WTC11 (cell line): ENCODE measurements around the gene SPATA2L. TPM values are rescaled to one million over a fixed set of nuclear protein-coding genes. Genes with fewer than 3 reads are reported as not detected.

Source experiments
- ATAC-seq: fragments of 200-7000 bp; cut with Tn5 transposase; 2 replicates; pipeline ENCODE4 v1.10.0; 2021; ENCODE audit warnings: mild to moderate bottlenecking, moderate library complexity
- CTCF ChIA-PET: fragments of 300-600 bp; sonication (Branson Sonifier 250); formaldehyde crosslinking; loops from one replicate; lab custom pipeline; 2021; ENCODE audit warnings: antibody characterized with exemption; lab: Charles Lee
- POLR2A ChIA-PET: fragments of 350-600 bp; sonication (Branson Sonifier 250); formaldehyde crosslinking; loops from one replicate; lab custom pipeline; 2021; ENCODE audit warnings: antibody characterized with exemption; lab: Charles Lee
- DNase-seq: peaks from one replicate; pipeline ENCODE4 v3.0.0; 2021; ENCODE audit warnings: low spot score
- H3K27ac Mint-ChIP-seq: 2 replicates; pipeline ENCODE4 v1.8.0; 2021; ENCODE audit warnings: mixed read lengths
- H3K27me3 Mint-ChIP-seq: 2 replicates; pipeline ENCODE4 v1.8.0; 2021; ENCODE audit warnings: low read depth, mild to moderate bottlenecking, moderate library complexity, mixed read lengths
- H3K36me3 Mint-ChIP-seq: 2 replicates; pipeline ENCODE4 v1.8.0; 2021; ENCODE audit warnings: mixed read lengths
- H3K4me1 Mint-ChIP-seq: 2 replicates; pipeline ENCODE4 v1.8.0; 2022; ENCODE audit warnings: mixed read lengths
- H3K4me3 Mint-ChIP-seq: 2 replicates; pipeline ENCODE4 v1.8.0; 2021; ENCODE audit warnings: mild to moderate bottlenecking, moderate library complexity, mixed read lengths
- H3K9me3 Mint-ChIP-seq: 2 replicates; pipeline ENCODE4 v1.8.0; 2021; ENCODE audit warnings: mixed read lengths
- CBFB ChIP-seq: sonication (generic); formaldehyde crosslinking; IDR thresholded peaks from 2 replicates; pipeline ENCODE4 v1.8.1; 2022; ENCODE audit warnings: mild to moderate bottlenecking, low read depth, missing genetic modification reagents
- FOXK1 ChIP-seq: sonication (generic); formaldehyde crosslinking; IDR thresholded peaks from 2 replicates; pipeline ENCODE4 v1.8.0; 2022; ENCODE audit warnings: mild to moderate bottlenecking, moderate library complexity, missing genetic modification reagents
- GTF2I ChIP-seq: fragments of 250-450 bp; sonication (Bioruptor Pico); conservative IDR thresholded peaks from 2 replicates; pipeline ENCODE4 v1.4.0; 2021; ENCODE audit warnings: mild to moderate bottlenecking
- JAZF1 ChIP-seq: fragments of 250-450 bp; sonication (Bioruptor Pico); IDR thresholded peaks from 2 replicates; pipeline ENCODE4 v1.9.0; 2021; ENCODE audit warnings: moderate library complexity, mild to moderate bottlenecking, inconsistent platforms
- JUN ChIP-seq: sonication (generic); formaldehyde crosslinking; IDR thresholded peaks from 2 replicates; pipeline ENCODE4 v1.8.0; 2023; ENCODE audit warnings: mild to moderate bottlenecking, missing genetic modification reagents
- NR1H2 ChIP-seq: sonication (generic); formaldehyde crosslinking; IDR thresholded peaks from 2 replicates; pipeline ENCODE4 v1.9.0; 2021; ENCODE audit warnings: mild to moderate bottlenecking, moderate library complexity, missing genetic modification reagents
- RELA ChIP-seq: sonication (generic); formaldehyde crosslinking; IDR thresholded peaks from 2 replicates; pipeline ENCODE4 v1.8.1; 2022; ENCODE audit warnings: missing genetic modification reagents, mild to moderate bottlenecking, borderline replicate concordance
- ZBTB21 ChIP-seq: sonication (generic); formaldehyde crosslinking; IDR thresholded peaks from 2 replicates; pipeline ENCODE4 v1.8.1; 2023; ENCODE audit warnings: mild to moderate bottlenecking, missing genetic modification reagents, borderline replicate concordance
- ZNF138 ChIP-seq: sonication (generic); formaldehyde crosslinking; conservative IDR thresholded peaks from 2 replicates; pipeline ENCODE4 v1.8.1; 2022; ENCODE audit warnings: mild to moderate bottlenecking, moderate library complexity, missing genetic modification reagents
- ZNF219 ChIP-seq: sonication (generic); formaldehyde crosslinking; IDR thresholded peaks from 2 replicates; pipeline ENCODE4 v1.8.0; 2023; ENCODE audit warnings: missing genetic modification reagents, mild to moderate bottlenecking, borderline replicate concordance
- total RNA-seq: library from RNA; stranded (reverse); gene quantifications from 3 replicates; pipeline ENCODE4 v1.2.3, GENCODE V29; 2021
- TF ChIP-seq, protein P1 (sequence below): fragments of 250-450 bp; sonication (Bioruptor Pico); conservative IDR thresholded peaks from 2 replicates; pipeline ENCODE4 v1.9.0; 2021; ENCODE audit warnings: mild to moderate bottlenecking
- TF ChIP-seq, protein P2 (sequence below): sonication (generic); formaldehyde crosslinking; IDR thresholded peaks from 2 replicates; pipeline ENCODE4 v1.8.0; 2022; ENCODE audit warnings: missing genetic modification reagents
- TF ChIP-seq, protein P3 (sequence below): sonication (generic); formaldehyde crosslinking; IDR thresholded peaks from 2 replicates; pipeline ENCODE4 v1.8.0; 2022; ENCODE audit warnings: mild to moderate bottlenecking, missing genetic modification reagents
- TF ChIP-seq, protein P4 (sequence below): sonication (generic); formaldehyde crosslinking; conservative IDR thresholded peaks from 2 replicates; pipeline ENCODE4 v1.8.1; 2022; ENCODE audit warnings: mild to moderate bottlenecking, missing genetic modification reagents
- TF ChIP-seq, protein P5 (sequence below): fragments of 250-450 bp; sonication (Bioruptor Pico); IDR thresholded peaks from 2 replicates; pipeline ENCODE4 v1.8.0; 2021; ENCODE audit warnings: mild to moderate bottlenecking
- TF ChIP-seq, protein P6 (sequence below): sonication (generic); formaldehyde crosslinking; conservative IDR thresholded peaks from 2 replicates; pipeline ENCODE4 v1.8.1; 2023; ENCODE audit warnings: mild to moderate bottlenecking, low read depth, missing genetic modification reagents, moderate library complexity

The SPATA2L gene
- total RNA-seq, 1 experiment from 2014 or later: 15.7 TPM

DNA sequence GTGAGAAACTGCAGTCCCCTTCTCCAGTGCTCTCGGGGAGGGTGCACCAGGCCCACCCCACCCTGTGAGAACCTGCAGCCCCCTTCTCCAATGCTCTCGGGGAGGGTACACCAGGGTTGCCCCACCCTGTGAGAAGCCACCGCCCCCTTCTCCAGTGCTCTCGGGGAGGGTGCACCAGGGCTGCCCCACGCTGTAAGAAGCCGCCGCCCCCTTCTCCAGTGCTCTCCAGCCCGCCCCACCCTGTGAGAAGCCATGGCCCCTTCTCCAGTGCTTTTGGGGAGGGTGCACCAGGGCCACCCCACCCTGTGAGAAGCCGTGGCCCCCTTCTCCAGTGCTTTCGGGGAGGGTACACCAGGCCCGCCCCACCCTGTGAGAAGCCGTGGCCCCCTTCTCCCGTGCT lies 31.8 kb downstream of the SPATA2L start (continued):
- TF ChIP-seq, protein P1, sequence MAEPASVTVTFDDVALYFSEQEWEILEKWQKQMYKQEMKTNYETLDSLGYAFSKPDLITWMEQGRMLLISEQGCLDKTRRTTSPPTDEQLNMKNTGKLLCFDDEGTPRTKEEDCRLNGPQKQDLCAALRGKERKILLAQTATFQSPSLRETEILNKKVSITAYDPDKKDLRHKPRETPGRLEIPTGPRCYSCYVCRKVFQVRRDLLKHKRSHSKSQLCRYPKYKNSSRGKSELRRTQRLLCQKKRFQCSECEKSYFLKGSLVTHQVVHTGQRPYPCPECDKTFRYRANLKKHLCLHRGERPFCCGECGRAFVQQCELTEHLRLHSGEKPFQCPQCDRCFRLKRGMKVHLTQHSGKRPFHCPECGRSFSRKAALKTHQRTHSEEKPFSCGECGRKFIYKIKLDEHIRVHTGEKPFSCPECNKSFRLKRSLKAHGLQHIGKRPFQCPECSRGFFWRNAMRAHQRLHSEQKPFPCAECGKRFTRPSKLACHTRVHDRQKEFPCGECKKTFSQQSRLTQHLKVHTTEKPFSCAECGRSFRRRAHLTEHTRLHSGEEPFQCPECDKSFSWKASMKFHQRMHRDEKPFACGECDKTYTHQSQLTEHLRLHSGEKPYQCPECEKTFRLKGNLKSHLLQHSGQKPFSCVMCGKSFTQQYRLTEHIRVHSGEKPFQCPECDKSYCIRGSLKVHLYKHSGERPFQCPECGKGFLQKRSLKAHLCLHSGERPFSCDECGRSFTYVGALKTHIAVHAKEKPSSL (CRISPR knock-in tag): no peak
- TF ChIP-seq GTF2I (CRISPR knock-in tag) (no peak), NR1H2 (CRISPR knock-in tag) (no peak), FOXK1 (no peak), JAZF1 (no peak)
- TF ChIP-seq, protein P2, sequence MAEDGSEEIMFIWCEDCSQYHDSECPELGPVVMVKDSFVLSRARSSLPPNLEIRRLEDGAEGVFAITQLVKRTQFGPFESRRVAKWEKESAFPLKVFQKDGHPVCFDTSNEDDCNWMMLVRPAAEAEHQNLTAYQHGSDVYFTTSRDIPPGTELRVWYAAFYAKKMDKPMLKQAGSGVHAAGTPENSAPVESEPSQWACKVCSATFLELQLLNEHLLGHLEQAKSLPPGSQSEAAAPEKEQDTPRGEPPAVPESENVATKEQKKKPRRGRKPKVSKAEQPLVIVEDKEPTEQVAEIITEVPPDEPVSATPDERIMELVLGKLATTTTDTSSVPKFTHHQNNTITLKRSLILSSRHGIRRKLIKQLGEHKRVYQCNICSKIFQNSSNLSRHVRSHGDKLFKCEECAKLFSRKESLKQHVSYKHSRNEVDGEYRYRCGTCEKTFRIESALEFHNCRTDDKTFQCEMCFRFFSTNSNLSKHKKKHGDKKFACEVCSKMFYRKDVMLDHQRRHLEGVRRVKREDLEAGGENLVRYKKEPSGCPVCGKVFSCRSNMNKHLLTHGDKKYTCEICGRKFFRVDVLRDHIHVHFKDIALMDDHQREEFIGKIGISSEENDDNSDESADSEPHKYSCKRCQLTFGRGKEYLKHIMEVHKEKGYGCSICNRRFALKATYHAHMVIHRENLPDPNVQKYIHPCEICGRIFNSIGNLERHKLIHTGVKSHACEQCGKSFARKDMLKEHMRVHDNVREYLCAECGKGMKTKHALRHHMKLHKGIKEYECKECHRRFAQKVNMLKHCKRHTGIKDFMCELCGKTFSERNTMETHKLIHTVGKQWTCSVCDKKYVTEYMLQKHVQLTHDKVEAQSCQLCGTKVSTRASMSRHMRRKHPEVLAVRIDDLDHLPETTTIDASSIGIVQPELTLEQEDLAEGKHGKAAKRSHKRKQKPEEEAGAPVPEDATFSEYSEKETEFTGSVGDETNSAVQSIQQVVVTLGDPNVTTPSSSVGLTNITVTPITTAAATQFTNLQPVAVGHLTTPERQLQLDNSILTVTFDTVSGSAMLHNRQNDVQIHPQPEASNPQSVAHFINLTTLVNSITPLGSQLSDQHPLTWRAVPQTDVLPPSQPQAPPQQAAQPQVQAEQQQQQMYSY (CRISPR knock-in tag): no peak
- TF ChIP-seq, protein P3, sequence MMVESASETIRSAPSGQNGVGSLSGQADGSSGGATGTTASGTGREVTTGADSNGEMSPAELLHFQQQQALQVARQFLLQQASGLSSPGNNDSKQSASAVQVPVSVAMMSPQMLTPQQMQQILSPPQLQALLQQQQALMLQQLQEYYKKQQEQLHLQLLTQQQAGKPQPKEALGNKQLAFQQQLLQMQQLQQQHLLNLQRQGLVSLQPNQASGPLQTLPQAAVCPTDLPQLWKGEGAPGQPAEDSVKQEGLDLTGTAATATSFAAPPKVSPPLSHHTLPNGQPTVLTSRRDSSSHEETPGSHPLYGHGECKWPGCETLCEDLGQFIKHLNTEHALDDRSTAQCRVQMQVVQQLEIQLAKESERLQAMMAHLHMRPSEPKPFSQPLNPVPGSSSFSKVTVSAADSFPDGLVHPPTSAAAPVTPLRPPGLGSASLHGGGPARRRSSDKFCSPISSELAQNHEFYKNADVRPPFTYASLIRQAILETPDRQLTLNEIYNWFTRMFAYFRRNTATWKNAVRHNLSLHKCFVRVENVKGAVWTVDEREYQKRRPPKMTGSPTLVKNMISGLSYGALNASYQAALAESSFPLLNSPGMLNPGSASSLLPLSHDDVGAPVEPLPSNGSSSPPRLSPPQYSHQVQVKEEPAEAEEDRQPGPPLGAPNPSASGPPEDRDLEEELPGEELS (CRISPR knock-in tag): no peak
- TF ChIP-seq, protein P4, sequence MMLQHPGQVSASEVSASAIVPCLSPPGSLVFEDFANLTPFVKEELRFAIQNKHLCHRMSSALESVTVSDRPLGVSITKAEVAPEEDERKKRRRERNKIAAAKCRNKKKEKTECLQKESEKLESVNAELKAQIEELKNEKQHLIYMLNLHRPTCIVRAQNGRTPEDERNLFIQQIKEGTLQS (CRISPR knock-in tag): no peak
- TF ChIP-seq, protein P5, sequence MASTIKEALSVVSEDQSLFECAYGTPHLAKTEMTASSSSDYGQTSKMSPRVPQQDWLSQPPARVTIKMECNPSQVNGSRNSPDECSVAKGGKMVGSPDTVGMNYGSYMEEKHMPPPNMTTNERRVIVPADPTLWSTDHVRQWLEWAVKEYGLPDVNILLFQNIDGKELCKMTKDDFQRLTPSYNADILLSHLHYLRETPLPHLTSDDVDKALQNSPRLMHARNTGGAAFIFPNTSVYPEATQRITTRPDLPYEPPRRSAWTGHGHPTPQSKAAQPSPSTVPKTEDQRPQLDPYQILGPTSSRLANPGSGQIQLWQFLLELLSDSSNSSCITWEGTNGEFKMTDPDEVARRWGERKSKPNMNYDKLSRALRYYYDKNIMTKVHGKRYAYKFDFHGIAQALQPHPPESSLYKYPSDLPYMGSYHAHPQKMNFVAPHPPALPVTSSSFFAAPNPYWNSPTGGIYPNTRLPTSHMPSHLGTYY (CRISPR knock-in tag): no peak

DNA sequence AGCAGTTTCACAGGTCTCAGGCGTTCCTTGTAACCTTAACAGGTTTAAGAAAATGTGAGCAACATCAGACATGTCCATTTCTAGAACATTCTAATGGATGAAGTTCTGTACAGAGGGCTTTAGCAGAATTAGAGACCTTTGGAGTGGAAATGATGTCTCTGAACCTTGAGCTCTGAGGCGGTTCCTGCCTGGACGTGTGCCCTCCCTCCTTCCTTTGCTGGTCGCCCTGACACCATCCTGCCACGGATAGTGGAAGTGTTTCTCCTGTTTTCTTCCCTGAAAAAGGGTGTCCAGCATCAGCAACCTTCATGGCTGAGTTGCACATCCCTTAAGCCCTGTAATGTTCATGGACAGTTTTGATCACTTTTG lies 32.7 kb downstream of the SPATA2L start:
- ATAC-seq: no peak
- Mint-ChIP-seq H3K4me3 (no peak overlapping the region), H3K27me3 (peaks cover 13% of the 10 kb centered on the region), H3K4me1 (no peaks in the 10 kb centered on the region), H3K36me3 (peaks cover 32% of the 10 kb centered on the region), H3K27ac (peak overlapping the region; percentile 2; the same call in 1 of the 2 replicates), H3K9me3 (peaks cover 38% of the 10 kb centered on the region)
- TF ChIP-seq ZNF219 (CRISPR knock-in tag) (no peak), JUN (CRISPR knock-in tag) (no peak), RELA (no peak), ZNF138 (CRISPR knock-in tag) (no peak), ZBTB21 (no peak), CBFB (CRISPR knock-in tag) (no peak)
- TF ChIP-seq, protein P6, sequence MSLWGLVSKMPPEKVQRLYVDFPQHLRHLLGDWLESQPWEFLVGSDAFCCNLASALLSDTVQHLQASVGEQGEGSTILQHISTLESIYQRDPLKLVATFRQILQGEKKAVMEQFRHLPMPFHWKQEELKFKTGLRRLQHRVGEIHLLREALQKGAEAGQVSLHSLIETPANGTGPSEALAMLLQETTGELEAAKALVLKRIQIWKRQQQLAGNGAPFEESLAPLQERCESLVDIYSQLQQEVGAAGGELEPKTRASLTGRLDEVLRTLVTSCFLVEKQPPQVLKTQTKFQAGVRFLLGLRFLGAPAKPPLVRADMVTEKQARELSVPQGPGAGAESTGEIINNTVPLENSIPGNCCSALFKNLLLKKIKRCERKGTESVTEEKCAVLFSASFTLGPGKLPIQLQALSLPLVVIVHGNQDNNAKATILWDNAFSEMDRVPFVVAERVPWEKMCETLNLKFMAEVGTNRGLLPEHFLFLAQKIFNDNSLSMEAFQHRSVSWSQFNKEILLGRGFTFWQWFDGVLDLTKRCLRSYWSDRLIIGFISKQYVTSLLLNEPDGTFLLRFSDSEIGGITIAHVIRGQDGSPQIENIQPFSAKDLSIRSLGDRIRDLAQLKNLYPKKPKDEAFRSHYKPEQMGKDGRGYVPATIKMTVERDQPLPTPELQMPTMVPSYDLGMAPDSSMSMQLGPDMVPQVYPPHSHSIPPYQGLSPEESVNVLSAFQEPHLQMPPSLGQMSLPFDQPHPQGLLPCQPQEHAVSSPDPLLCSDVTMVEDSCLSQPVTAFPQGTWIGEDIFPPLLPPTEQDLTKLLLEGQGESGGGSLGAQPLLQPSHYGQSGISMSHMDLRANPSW (CRISPR knock-in tag): no peak
- ChIA-PET CTCF (interaction anchor here (0.9 kb wide), 1 partner anchor 69 kb away, joined by 4 read pairs; no protein-coding TSS in a partner anchor), POLR2A (no interaction called here)
- no peak for DNase-seq
